ENCODE results near the gene BUD31.

GRCh38 chr7:99383203-99383602 is 25.6 kb upstream of the BUD31 start:
- no peak for TF ChIP-seq CTCF (conservative IDR thresholded peaks at IDR 0.05; ENCODE audit: low read depth in 2 of 2)
- TF ChIP-seq REST (IDR thresholded peaks at IDR 0.05; ENCODE audit: unreplicated experiment) = no peak
- no peak for TF ChIP-seq EZH2phosphoT487 (IDR thresholded peaks at IDR 0.05; ENCODE audit: unreplicated experiment)
- no peak for TF ChIP-seq STAT1 (IDR thresholded peaks at IDR 0.05; ENCODE audit: unreplicated experiment)
- TF ChIP-seq EZH2 (IDR thresholded peaks at IDR 0.05; ENCODE audit: low read depth, unreplicated experiment) = no peak
- TF ChIP-seq ETS1 (IDR thresholded peaks at IDR 0.05) = no peak
- no peak for TF ChIP-seq JUNB (IDR thresholded peaks at IDR 0.05; ENCODE audit: unreplicated experiment)
- no peak for TF ChIP-seq CREB1 (CRISPR knock-in tag; IDR thresholded peaks at IDR 0.05; ENCODE audit: low read depth)
- no peak for TF ChIP-seq POLR2AphosphoS5 (IDR thresholded peaks at IDR 0.05; ENCODE audit: low read depth)
- no peak for TF ChIP-seq ZNF331 (CRISPR knock-in tag; IDR thresholded peaks at IDR 0.05; ENCODE audit: low read depth)
- TF ChIP-seq NANOG (IDR thresholded peaks at IDR 0.05; ENCODE audit: borderline replicate concordance) = no peak
- no peak for TF ChIP-seq ZNF462 (CRISPR knock-in tag; IDR thresholded peaks at IDR 0.05)
